ENCODE data around the gene LDLRAD3. TPM values are rescaled to one million over a fixed set of nuclear protein-coding genes. Genes with fewer than 3 reads are reported as not detected.

The LDLRAD3 gene
- total RNA-seq, 1 donor from 2014 or later: 28.5 TPM

DNA sequence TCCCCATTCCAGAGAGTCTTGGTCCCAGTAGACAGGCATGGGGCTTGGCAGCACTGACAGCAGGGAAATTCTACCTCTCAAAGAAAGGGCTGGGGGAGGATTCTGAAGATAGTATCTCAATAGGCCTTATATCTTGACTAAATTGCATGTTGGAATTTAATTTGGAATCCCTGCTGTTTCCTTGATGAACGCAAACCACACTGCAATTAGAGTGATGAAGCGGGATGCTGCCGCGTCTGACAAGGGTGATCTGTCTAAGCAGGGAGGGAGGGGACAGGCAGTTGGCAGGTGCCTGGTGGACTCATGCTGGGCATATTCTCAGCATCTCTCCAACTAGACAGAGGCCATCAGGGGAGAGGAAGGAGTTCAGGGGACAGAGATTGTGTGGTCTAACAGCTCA lies 296.9 kb downstream of the LDLRAD3 start:
- Mint-ChIP-seq H3K36me3 (ENCODE audit: low read depth, unreplicated experiment) (peaks cover 5% of the 10 kb centered on the region), H3K9me3 (ENCODE audit: unreplicated experiment) (no peaks in the 10 kb centered on the region), H3K27ac (ENCODE audit: unreplicated experiment) (no peak overlapping the region), H3K4me3 (ENCODE audit: unreplicated experiment) (no peak overlapping the region), H3K27me3 (ENCODE audit: unreplicated experiment) (peaks cover 2% of the 10 kb centered on the region), H3K4me1 (ENCODE audit: unreplicated experiment) (no peaks in the 10 kb centered on the region)
- no peak for TF ChIP-seq CTCF (IDR thresholded peaks at IDR 0.05; ENCODE audit: unreplicated experiment)
- DNase-seq (ENCODE audit: low spot score): no peak

GRCh38 chr11:36241497-36241896 lies 297.6 kb downstream of the LDLRAD3 start:
- peaks cover 5% of the 10 kb centered on the region for H3K36me3 Mint-ChIP-seq (ENCODE audit: low read depth, unreplicated experiment)
- H3K27ac Mint-ChIP-seq (ENCODE audit: unreplicated experiment): no peak overlapping the region
- H3K4me3 Mint-ChIP-seq (ENCODE audit: unreplicated experiment): no peak overlapping the region
- no peaks in the 10 kb centered on the region for H3K9me3 Mint-ChIP-seq (ENCODE audit: unreplicated experiment)
- no peaks in the 10 kb centered on the region for H3K4me1 Mint-ChIP-seq (ENCODE audit: unreplicated experiment)
- DNase-seq (ENCODE audit: low spot score): no peak
- no peak for TF ChIP-seq CTCF (IDR thresholded peaks at IDR 0.05; ENCODE audit: unreplicated experiment)
- peaks cover 2% of the 10 kb centered on the region for H3K27me3 Mint-ChIP-seq (ENCODE audit: unreplicated experiment)

GRCh38 chr11:36243641-36244040 lies 299.8 kb downstream of the LDLRAD3 start:
- no peak for TF ChIP-seq CTCF (IDR thresholded peaks at IDR 0.05; ENCODE audit: unreplicated experiment)
- DNase-seq (ENCODE audit: low spot score): no peak
- Mint-ChIP-seq H3K4me3 (ENCODE audit: unreplicated experiment) (no peak overlapping the region), H3K36me3 (ENCODE audit: low read depth, unreplicated experiment) (peaks cover 5% of the 10 kb centered on the region), H3K9me3 (ENCODE audit: unreplicated experiment) (no peaks in the 10 kb centered on the region), H3K27me3 (ENCODE audit: unreplicated experiment) (peaks cover 2% of the 10 kb centered on the region), H3K27ac (ENCODE audit: unreplicated experiment) (no peak overlapping the region), H3K4me1 (ENCODE audit: unreplicated experiment) (peaks cover 1% of the 10 kb centered on the region)

DNA sequence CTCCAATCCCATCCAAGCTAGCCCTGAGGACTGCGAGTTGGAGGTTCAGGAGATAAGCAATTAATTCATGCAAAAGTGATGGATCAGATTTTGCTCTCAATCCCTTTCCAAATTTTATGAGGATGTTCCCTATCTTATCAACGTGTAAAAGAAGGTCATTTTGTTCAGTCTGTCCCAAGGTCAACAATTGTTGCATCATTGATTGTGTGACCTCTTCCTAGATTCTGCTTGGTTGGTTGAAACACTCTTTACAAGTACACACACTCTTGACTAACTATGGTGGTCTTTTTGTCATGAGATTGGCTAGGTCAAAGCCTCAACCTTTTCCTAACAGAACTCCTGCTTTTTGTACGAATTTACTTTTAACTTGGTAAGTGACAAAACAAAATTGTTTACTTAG lies 303.6 kb downstream of the LDLRAD3 start:
- peaks cover 5% of the 10 kb centered on the region for H3K36me3 Mint-ChIP-seq (ENCODE audit: low read depth, unreplicated experiment)
- TF ChIP-seq CTCF (IDR thresholded peaks at IDR 0.05; ENCODE audit: unreplicated experiment): no peak

GRCh38 chr11:36248436-36248835 lies 304.6 kb downstream of the LDLRAD3 start:
- Mint-ChIP-seq H3K9me3 (ENCODE audit: unreplicated experiment) (no peaks in the 10 kb centered on the region), H3K27ac (ENCODE audit: unreplicated experiment) (no peak overlapping the region), H3K4me3 (ENCODE audit: unreplicated experiment) (no peak overlapping the region), H3K36me3 (ENCODE audit: low read depth, unreplicated experiment) (peaks cover 5% of the 10 kb centered on the region), H3K27me3 (ENCODE audit: unreplicated experiment) (peaks cover 4% of the 10 kb centered on the region), H3K4me1 (ENCODE audit: unreplicated experiment) (peaks cover 5% of the 10 kb centered on the region)
- no peak for TF ChIP-seq CTCF (IDR thresholded peaks at IDR 0.05; ENCODE audit: unreplicated experiment)
- DNase-seq (ENCODE audit: low spot score): no peak

More for the DNA sequence above, 303.6 kb downstream of the LDLRAD3 start:
- peaks cover 4% of the 10 kb centered on the region for H3K27me3 Mint-ChIP-seq (ENCODE audit: unreplicated experiment)
- H3K4me3 Mint-ChIP-seq (ENCODE audit: unreplicated experiment): no peak overlapping the region
- H3K9me3 Mint-ChIP-seq (ENCODE audit: unreplicated experiment): no peaks in the 10 kb centered on the region
- no peak for DNase-seq (ENCODE audit: low spot score)
- H3K27ac Mint-ChIP-seq (ENCODE audit: unreplicated experiment): no peak overlapping the region
- H3K4me1 Mint-ChIP-seq (ENCODE audit: unreplicated experiment): peaks cover 5% of the 10 kb centered on the region
